Measurements from ENCODE around the gene KIF1A.

Gene KIF1A

GRCh38 chr2:240759459-240759858 is 60.6 kb downstream of the KIF1A start:
- TF ChIP-seq REST (IDR thresholded peaks at IDR 0.05; ENCODE audit: insufficient read depth in 1 of 2, low read depth in 2 of 2, low read length in 2 of 2) (no peak), TAF1 (IDR thresholded peaks at IDR 0.05; ENCODE audit: borderline replicate concordance, insufficient read depth, low read length) (no peak), SIN3A (IDR thresholded peaks at IDR 0.05; ENCODE audit: borderline replicate concordance, insufficient read depth, low read length) (no peak), POLR2AphosphoS5 (IDR thresholded peaks at IDR 0.05; ENCODE audit: low read depth, low read length) (no peak)

GRCh38 chr2:240757086-240757614 is 62.9 kb downstream of the KIF1A start:
- no peak for TF ChIP-seq POLR2AphosphoS5 (IDR thresholded peaks at IDR 0.05; ENCODE audit: low read depth, low read length)
- no peak for TF ChIP-seq TAF1 (IDR thresholded peaks at IDR 0.05; ENCODE audit: borderline replicate concordance, insufficient read depth, low read length)
- TF ChIP-seq SIN3A (IDR thresholded peaks at IDR 0.05; ENCODE audit: borderline replicate concordance, insufficient read depth, low read length) = no peak
- no peak for TF ChIP-seq REST (IDR thresholded peaks at IDR 0.05; ENCODE audit: insufficient read depth in 1 of 2, low read depth in 2 of 2, low read length in 2 of 2)
- TF ChIP-seq FOXP2 (optimal IDR thresholded peaks at IDR 0.05; ENCODE audit: borderline replicate concordance, extremely low read depth, extremely low read length, insufficient read depth) = no peak

GRCh38 chr2:240752209-240752608 is 67.8 kb downstream of the KIF1A start:
- TF ChIP-seq SIN3A (IDR thresholded peaks at IDR 0.05; ENCODE audit: borderline replicate concordance, insufficient read depth, low read length) (no peak), REST (IDR thresholded peaks at IDR 0.05; ENCODE audit: insufficient read depth in 1 of 2, low read depth in 2 of 2, low read length in 2 of 2) (no peak), FOXP2 (optimal IDR thresholded peaks at IDR 0.05; ENCODE audit: borderline replicate concordance, extremely low read depth, extremely low read length, insufficient read depth) (no peak), POLR2AphosphoS5 (IDR thresholded peaks at IDR 0.05; ENCODE audit: low read depth, low read length) (no peak), TAF1 (IDR thresholded peaks at IDR 0.05; ENCODE audit: borderline replicate concordance, insufficient read depth, low read length) (no peak)

- TF ChIP-seq POLR2AphosphoS5 (IDR thresholded peaks at IDR 0.05; ENCODE audit: low read depth, low read length) (no peak), FOXP2 (optimal IDR thresholded peaks at IDR 0.05; ENCODE audit: borderline replicate concordance, extremely low read depth, extremely low read length, insufficient read depth) (no peak), REST (IDR thresholded peaks at IDR 0.05; ENCODE audit: insufficient read depth in 1 of 2, low read depth in 2 of 2, low read length in 2 of 2) (no peak), TAF1 (IDR thresholded peaks at IDR 0.05; ENCODE audit: borderline replicate concordance, insufficient read depth, low read length) (no peak), SIN3A (IDR thresholded peaks at IDR 0.05; ENCODE audit: borderline replicate concordance, insufficient read depth, low read length) (no peak)
These were observed 69.6 kb downstream of the KIF1A start for GRCh38 chr2:240750409-240750808.

GRCh38 chr2:240749516-240749915 is 70.5 kb downstream of the KIF1A start:
- TF ChIP-seq POLR2AphosphoS5 (IDR thresholded peaks at IDR 0.05; ENCODE audit: low read depth, low read length) = no peak
- TF ChIP-seq TAF1 (IDR thresholded peaks at IDR 0.05; ENCODE audit: borderline replicate concordance, insufficient read depth, low read length) = no peak
- TF ChIP-seq REST (IDR thresholded peaks at IDR 0.05; ENCODE audit: insufficient read depth in 1 of 2, low read depth in 2 of 2, low read length in 2 of 2) = no peak
- no peak for TF ChIP-seq SIN3A (IDR thresholded peaks at IDR 0.05; ENCODE audit: borderline replicate concordance, insufficient read depth, low read length)
- TF ChIP-seq FOXP2 (optimal IDR thresholded peaks at IDR 0.05; ENCODE audit: borderline replicate concordance, extremely low read depth, extremely low read length, insufficient read depth) = no peak
